Measurements from ENCODE around the gene SMIM11.

GRCh38 chr21:34360488-34361241 lies 14.6 kb upstream of the SMIM11 start:
- TF ChIP-seq CTCF (IDR thresholded peaks at IDR 0.05) (no peak), ZFX (IDR thresholded peaks at IDR 0.05; ENCODE audit: borderline replicate concordance) (no peak)
